Astrocyte of the spinal cord (primary cell): ENCODE results near the gene DERL2.

Experiments
- DNase-seq: peaks from one replicate; pipeline ENCODE4 v3.0.0; 2011; ENCODE audit warnings: low read depth, low spot score
- H3K4me3 ChIP-seq: 2 replicates; pipeline ENCODE4 v1.5.1; 2011; ENCODE audit warnings: low read depth, mild to moderate bottlenecking, low read length, moderate library complexity
- CTCF ChIP-seq: IDR thresholded peaks from 2 replicates; pipeline ENCODE4 v1.5.1; 2012; ENCODE audit warnings: low read depth, mild to moderate bottlenecking, low read length, inconsistent platforms
- in situ Hi-C: cut with HindIII; loops from 2 replicates; pipeline ENCODE4 v1.10.0; 2017; ENCODE audit warnings: low sequenced_read_pairs

The DERL2 gene

GRCh38 chr17:5430413-5430999, 55.5 kb downstream of the DERL2 start:
- H3K4me3 ChIP-seq: no peak overlapping the region
- in situ Hi-C loops: no loop called here
- no peak for DNase-seq
- TF ChIP-seq CTCF: no peak

DNA sequence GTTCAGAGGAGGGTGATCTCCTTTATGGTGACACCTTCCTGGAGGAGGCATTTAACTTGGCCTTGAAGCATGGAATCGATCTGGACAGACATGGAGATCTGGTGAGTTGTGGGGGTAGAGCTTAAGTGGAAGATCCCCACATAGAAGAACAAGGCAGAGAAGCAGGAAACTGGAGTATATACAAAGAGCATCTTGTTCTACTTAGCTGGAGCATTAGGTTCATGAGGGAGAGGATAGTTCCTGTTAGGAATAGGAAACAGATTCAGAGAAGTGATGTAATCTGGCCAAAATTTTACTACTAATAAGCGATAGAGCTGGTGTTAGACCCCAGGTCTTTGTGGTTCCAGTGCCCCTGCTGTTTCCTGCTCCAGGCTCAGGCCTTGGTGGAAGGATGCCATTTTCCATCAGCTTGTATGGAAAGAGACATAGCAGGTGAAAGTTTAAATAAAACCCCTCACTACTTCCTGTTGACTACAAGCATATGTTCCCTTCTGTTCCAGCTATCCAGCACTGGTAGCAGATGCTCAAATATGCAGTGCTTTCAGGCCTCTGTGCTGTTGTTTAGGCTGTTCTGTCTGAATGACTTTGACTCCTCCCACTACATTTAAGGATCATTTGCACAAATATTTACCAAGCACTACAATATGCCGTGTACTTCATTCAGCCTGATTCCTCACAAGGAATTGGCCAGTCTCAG, 56.6 kb downstream of the DERL2 start:
- no peak for TF ChIP-seq CTCF
- in situ Hi-C loops: no loop called here
- no peak for DNase-seq

GRCh38 chr17:5425826-5426225, 60.2 kb downstream of the DERL2 start:
- in situ Hi-C loops: no loop called here
- no peak for TF ChIP-seq CTCF
- no peak overlapping the region for H3K4me3 ChIP-seq
- DNase-seq: no peak

More for the DNA sequence above, 56.6 kb downstream of the DERL2 start:
- H3K4me3 ChIP-seq: no peak overlapping the region

DNA sequence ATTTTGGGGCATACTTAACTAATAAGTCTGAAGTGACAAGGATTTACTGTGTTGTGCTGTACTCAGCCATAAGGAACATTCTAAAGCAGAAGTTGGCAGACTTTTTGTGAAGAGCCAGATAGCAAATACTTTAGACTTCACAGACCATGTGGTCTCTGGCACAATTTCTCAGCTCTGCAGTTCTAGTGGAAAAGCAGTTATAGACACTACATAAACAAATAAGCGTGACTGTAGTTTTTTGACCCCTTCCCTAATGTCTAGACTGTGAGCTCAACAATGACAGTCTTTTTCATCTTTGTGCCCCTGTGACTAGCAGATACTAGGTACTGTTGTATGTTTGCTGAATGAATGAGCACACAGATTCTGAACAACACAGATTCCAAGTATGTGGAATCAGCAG, 61.1 kb downstream of the DERL2 start:
- in situ Hi-C loops: no loop called here
- no peak for DNase-seq
- no peak overlapping the region for H3K4me3 ChIP-seq
- TF ChIP-seq CTCF: no peak

- no peak for TF ChIP-seq CTCF
- DNase-seq: peak; percentile 56
- no peak overlapping the region for H3K4me3 ChIP-seq
- in situ Hi-C loops: no loop called here
These were observed 63.5 kb downstream of the DERL2 start for GRCh38 chr17:5422505-5422904.
